ENCODE results near the gene TMEM258. TPM values are rescaled to one million over a fixed set of nuclear protein-coding genes. Genes with fewer than 3 reads are reported as not detected.

The TMEM258 gene
- total and polyA plus RNA-seq, 2 of the 4 experiments (the other 2 are of a cell fraction), result 107 to 280 TPM

- no peak overlapping the region for H3K56ac ChIP-seq (ENCODE audit: extremely low read depth, insufficient read depth, low read length)
- H4K5ac ChIP-seq (ENCODE audit: low read depth, low read length), result no peak overlapping the region
- no peak overlapping the region for H3K4me3 ChIP-seq (ENCODE audit: insufficient read depth, low read depth, low read length)
- no peak overlapping the region for H4K8ac ChIP-seq (ENCODE audit: low read depth in 2 of 2, low read length in 2 of 2)
- ATAC-seq (ENCODE audit: low read depth) (no peak), DNase-seq (no peak)
- peaks cover 27% of the 10 kb centered on the region for H3K36me3 ChIP-seq (ENCODE audit: control insufficient read depth, insufficient read depth, low read length)
- no peak overlapping the region for H3K9ac ChIP-seq (ENCODE audit: low read depth, low read length)
- H4K20me1 ChIP-seq (ENCODE audit: insufficient read depth, low read length), result no peaks in the 10 kb centered on the region
- H3K27ac ChIP-seq (ENCODE audit: insufficient read depth, low read length), result no peak overlapping the region
- no peak overlapping the region for H2AK9ac ChIP-seq (replicated peaks; ENCODE audit: low read depth, low read length, poor library complexity)
- H3K18ac ChIP-seq (ENCODE audit: low read depth, low read length), result no peak overlapping the region
- no peak overlapping the region for H3K14ac ChIP-seq (replicated peaks; ENCODE audit: low read depth, low read length)
- H2BK15ac ChIP-seq (ENCODE audit: low read depth, low read length), result no peak overlapping the region
- no peaks in the 10 kb centered on the region; the same call in 1 of the 2 replicates for H3K9me1 ChIP-seq (ENCODE audit: insufficient read depth, low read length)
- H2BK5ac ChIP-seq (ENCODE audit: low read depth, low read length, poor library complexity, severe bottlenecking), result no peak overlapping the region
- CTCF ChIA-PET, result interaction anchor here (0.6 kb wide), 1 partner anchor 16 kb away, joined by 4 read pairs; no protein-coding TSS in a partner anchor
- intact Hi-C loops (cut with micrococcal nuclease) (no loop called here), in situ Hi-C loops (cut with MboI; ENCODE audit: low sequenced_read_pairs) (no loop called here), dilution Hi-C loops (cut with HindIII; ENCODE audit: low sequenced_read_pairs, unreplicated experiment) (no loop called here)
- H2BK20ac ChIP-seq (ENCODE audit: low read depth, low read length), result no peak overlapping the region
- POLR2A ChIA-PET (ENCODE audit: unreplicated experiment), result no interaction called here
- no peak overlapping the region for H3K23ac ChIP-seq (ENCODE audit: low read depth, low read length)
- H3K4me2 ChIP-seq (ENCODE audit: low read depth, low read length), result no peak overlapping the region
- no peak overlapping the region for H2AFZ ChIP-seq (replicated peaks; ENCODE audit: low read length, poor library complexity)
- H3K27me3 ChIP-seq (ENCODE audit: control insufficient read depth, insufficient read depth, low read length), result no peaks in the 10 kb centered on the region
- no peak overlapping the region for H2AK5ac ChIP-seq (ENCODE audit: low read depth, low read length)
- H3K9me3 ChIP-seq (ENCODE audit: control insufficient read depth, insufficient read depth, low read length), result no peaks in the 10 kb centered on the region
- 100% methylated on average over 4 of the region's 5 CpGs; no CpG with 5 or more reads in 1 of the 2 experiments for WGBS, 2 experiments (ENCODE audit: extremely low coverage in 2 of 2, insufficient read length in 1 of 2)
- H3K79me1 ChIP-seq (ENCODE audit: low read depth in 1 of 2, low read length in 2 of 2), result no peaks in the 10 kb centered on the region
- H3K4ac ChIP-seq (ENCODE audit: low read depth, low read length), result no peak overlapping the region
- H3K4me1 ChIP-seq (ENCODE audit: control insufficient read depth, insufficient read depth, low read length), result peaks cover 3% of the 10 kb centered on the region; the same call in 1 of the 2 replicates
- H2BK120ac ChIP-seq (ENCODE audit: low read depth, low read length), result no peak overlapping the region
- no TSS peak for BruUV-seq (replicated peaks)
- no peak overlapping the region for H4K91ac ChIP-seq (ENCODE audit: insufficient read depth, low read depth, low read length)
- TF ChIP-seq RFX5 (IDR thresholded peaks at IDR 0.05; ENCODE audit: low read depth, low read length), result no peak
- TF ChIP-seq NFE2L2 (IDR thresholded peaks at IDR 0.05; ENCODE audit: low read depth, low read length), result no peak
- TF ChIP-seq CEBPB (IDR thresholded peaks at IDR 0.05; ENCODE audit: low read depth, low read length), result no peak
- TF ChIP-seq CTCF (conservative IDR thresholded peaks at IDR 0.05; ENCODE audit: low read depth, low read length), result no peak
- no peak for TF ChIP-seq RAD21 (IDR thresholded peaks at IDR 0.05; ENCODE audit: low read length)
- no peak for TF ChIP-seq SMC3 (IDR thresholded peaks at IDR 0.05; ENCODE audit: low read depth, low read length)
- no peak for TF ChIP-seq MAFK (IDR thresholded peaks at IDR 0.05; ENCODE audit: low read depth, low read length)
- no peak for TF ChIP-seq ELK1 (IDR thresholded peaks at IDR 0.05; ENCODE audit: borderline replicate concordance, low read depth, low read length)
- no peak for TF ChIP-seq FOS (IDR thresholded peaks at IDR 0.05; ENCODE audit: low read depth, low read length)
- TF ChIP-seq MAZ (IDR thresholded peaks at IDR 0.05; ENCODE audit: borderline replicate concordance, low read depth, low read length), result no peak
- no peak for TF ChIP-seq MXI1 (IDR thresholded peaks at IDR 0.05; ENCODE audit: borderline replicate concordance, low read depth, low read length)
- TF ChIP-seq USF2 (IDR thresholded peaks at IDR 0.05; ENCODE audit: low read depth, low read length), result no peak
- no peak for TF ChIP-seq POLR2A (IDR thresholded peaks at IDR 0.05; ENCODE audit: low read depth, low read length)
- TF ChIP-seq RCOR1 (IDR thresholded peaks at IDR 0.05; ENCODE audit: insufficient replicate concordance, low read length), result no peak
Observed at GRCh38 chr11:61781585-61781984, 10.8 kb downstream of the TMEM258 start.

Data from IMR-90 (cell line).